ENCODE results near the gene SYMPK.

SYMPK gene

GRCh38 chr19:45862271-45862563, 730 bp downstream of the SYMPK start:
- H3K9me3 ChIP-seq: no peaks in the 10 kb centered on the region
- peaks cover 41% of the 10 kb centered on the region for H3K27me3 ChIP-seq
- peak overlapping the region; percentile 73 for H3K27ac ChIP-seq
- TF ChIP-seq CTCF (IDR thresholded peaks at IDR 0.05): no peak
- H3K36me3 ChIP-seq: no peaks in the 10 kb centered on the region
- peaks cover 18 to 20% of the 10 kb centered on the region in 2 experiments for H3K4me1 ChIP-seq (ENCODE audit: control insufficient read depth in 1 of 2, insufficient read depth in 1 of 2, low read depth in 1 of 2, low read length in 1 of 2)
- H3K4me3 ChIP-seq (ENCODE audit: low read depth in 1 of 2, low read length in 1 of 2): peak overlapping the region; percentile 78 to 87

- TF ChIP-seq CTCF (IDR thresholded peaks at IDR 0.05): no peak
- no peak overlapping the region for H3K4me3 ChIP-seq (ENCODE audit: low read depth in 1 of 2, low read length in 1 of 2)
- peaks cover 18 to 20% of the 10 kb centered on the region in 2 experiments for H3K4me1 ChIP-seq (ENCODE audit: control insufficient read depth in 1 of 2, insufficient read depth in 1 of 2, low read depth in 1 of 2, low read length in 1 of 2)
- H3K9me3 ChIP-seq: no peaks in the 10 kb centered on the region
- peaks cover 25% of the 10 kb centered on the region for H3K27me3 ChIP-seq
- H3K36me3 ChIP-seq: peaks cover 5% of the 10 kb centered on the region
- H3K27ac ChIP-seq: no peak overlapping the region
These were observed 2.3 kb downstream of the SYMPK start for GRCh38 chr19:45860359-45861259.

GRCh38 chr19:45854167-45854778, 8.7 kb downstream of the SYMPK start:
- peaks cover 58% of the 10 kb centered on the region for H3K36me3 ChIP-seq
- no peaks in the 10 kb centered on the region for H3K27me3 ChIP-seq
- H3K27ac ChIP-seq: no peak overlapping the region
- no peak for TF ChIP-seq CTCF (IDR thresholded peaks at IDR 0.05)
- no peaks in the 10 kb centered on the region for H3K4me1 ChIP-seq (ENCODE audit: control insufficient read depth in 1 of 2, insufficient read depth in 1 of 2, low read depth in 1 of 2, low read length in 1 of 2)
- H3K9me3 ChIP-seq: no peaks in the 10 kb centered on the region
- H3K4me3 ChIP-seq (ENCODE audit: low read depth in 1 of 2, low read length in 1 of 2): no peak overlapping the region

- TF ChIP-seq CTCF (IDR thresholded peaks at IDR 0.05): no peak
- H3K27ac ChIP-seq: no peak overlapping the region
- H3K36me3 ChIP-seq: peaks cover 70% of the 10 kb centered on the region
These were observed 10.0 kb downstream of the SYMPK start for GRCh38 chr19:45852983-45853382.

GRCh38 chr19:45852145-45852750, 10.7 kb downstream of the SYMPK start:
- Histone ChIP-seq H3K9me3 (no peaks in the 10 kb centered on the region), H3K36me3 (peaks cover 77% of the 10 kb centered on the region)
- no peak for TF ChIP-seq CTCF (IDR thresholded peaks at IDR 0.05)

More at GRCh38 chr19:45852983-45853382, 10.0 kb downstream of the SYMPK start:
- Histone ChIP-seq H3K4me3 (ENCODE audit: low read depth in 1 of 2, low read length in 1 of 2) (no peak overlapping the region), H3K27me3 (no peaks in the 10 kb centered on the region), H3K4me1 (ENCODE audit: control insufficient read depth in 1 of 2, insufficient read depth in 1 of 2, low read depth in 1 of 2, low read length in 1 of 2) (no peaks in the 10 kb centered on the region), H3K9me3 (no peaks in the 10 kb centered on the region)

More at GRCh38 chr19:45852145-45852750, 10.7 kb downstream of the SYMPK start:
- no peak overlapping the region for H3K4me3 ChIP-seq (ENCODE audit: low read depth in 1 of 2, low read length in 1 of 2)
- no peak overlapping the region for H3K27ac ChIP-seq
- H3K27me3 ChIP-seq: no peaks in the 10 kb centered on the region
- H3K4me1 ChIP-seq (ENCODE audit: control insufficient read depth in 1 of 2, insufficient read depth in 1 of 2, low read depth in 1 of 2, low read length in 1 of 2): no peaks in the 10 kb centered on the region

Measured in neutrophil (primary cell).